Measurements from ENCODE around the gene C11orf54. TPM values are rescaled to one million over a fixed set of nuclear protein-coding genes. Genes with fewer than 3 reads are reported as not detected.

Gene C11orf54
- total RNA-seq (2014; rRNA removed): 9.7 and 18.1 TPM in 2 replicates
- 5.3 TPM for polyA plus RNA-seq (2012)

- DNase-seq (ENCODE audit: low read depth): peak; percentile 97
Measured at GRCh38 chr11:93741094-93741881, at the start of gene C11orf54, which contains the start of gene TAF1D. Gene C11orf54, plus strand, starts transcription at chr11:93741672. Its CDS starts 5,722 bp downstream, at chr11:93747394. Gene TAF1D, minus strand, starts transcription at chr11:93741495. Its CDS starts 2,191 bp downstream, at chr11:93739304.

DNA sequence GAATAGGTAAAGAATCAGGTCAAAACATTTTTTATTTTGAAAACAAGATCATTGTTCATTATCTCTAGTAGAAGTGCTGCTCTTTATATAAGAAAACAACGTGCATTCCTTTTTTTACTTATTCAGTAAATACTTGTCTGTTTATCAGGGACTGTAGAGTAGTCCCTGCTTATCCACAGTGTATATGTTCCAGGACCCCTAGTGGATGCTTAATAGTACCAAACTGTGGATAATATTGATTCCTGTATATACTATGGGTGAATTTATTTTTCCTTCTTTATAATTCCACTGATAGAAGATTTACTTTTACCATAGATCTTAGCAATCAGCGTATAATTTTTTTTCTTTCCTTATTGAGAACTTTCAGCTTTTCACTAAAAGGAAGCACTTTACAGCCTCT, 47.4 kb upstream of the C11orf54 start:
- no peak for DNase-seq (ENCODE audit: low read depth)

DNA sequence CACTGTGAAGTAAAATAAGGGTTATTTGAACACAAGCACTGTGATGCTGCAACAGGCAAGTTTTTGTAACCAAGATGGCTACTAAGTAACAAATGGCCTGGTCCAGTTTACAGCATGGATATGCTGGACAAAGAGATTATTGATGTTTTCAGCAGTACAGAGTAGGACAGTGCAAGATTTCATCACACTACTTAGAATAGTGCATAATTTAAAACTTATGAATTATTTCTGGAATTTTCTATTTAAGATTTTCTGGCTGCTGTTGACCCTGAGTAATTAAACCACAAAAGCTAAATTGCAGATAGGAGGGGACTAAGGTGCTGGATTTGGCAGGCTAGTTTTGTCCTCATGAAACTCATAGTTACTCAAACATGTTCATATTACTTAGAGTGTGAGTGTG, 46.9 kb upstream of the C11orf54 start:
- DNase-seq (ENCODE audit: low read depth): no peak

GRCh38 chr11:93697611-93698010, 43.9 kb upstream of the C11orf54 start:
- no peak for DNase-seq (ENCODE audit: low read depth)

DNA sequence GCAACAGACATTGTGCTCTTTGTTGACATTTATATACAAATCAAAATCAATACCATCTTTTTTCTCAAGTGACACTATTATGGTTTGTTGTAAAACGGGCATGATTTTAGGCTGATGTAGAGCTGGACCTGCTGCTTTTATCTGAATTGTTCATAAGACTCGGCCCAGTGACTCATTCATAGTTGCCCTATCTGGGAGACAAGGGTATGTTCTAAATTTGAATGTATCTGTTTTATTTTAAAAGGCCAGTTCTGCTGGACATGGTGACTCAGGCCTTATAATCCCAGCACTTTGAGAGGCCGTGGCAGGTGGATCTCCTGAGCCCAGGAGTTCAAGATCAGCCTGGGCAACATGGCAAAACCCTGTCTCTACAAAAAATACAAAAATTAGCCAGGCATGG, 40.6 kb upstream of the C11orf54 start:
- peak; percentile 91 for DNase-seq (ENCODE audit: low read depth)

- no peak for DNase-seq (ENCODE audit: low read depth)
Measured at GRCh38 chr11:93704237-93704636, 37.2 kb upstream of the C11orf54 start.

DNA sequence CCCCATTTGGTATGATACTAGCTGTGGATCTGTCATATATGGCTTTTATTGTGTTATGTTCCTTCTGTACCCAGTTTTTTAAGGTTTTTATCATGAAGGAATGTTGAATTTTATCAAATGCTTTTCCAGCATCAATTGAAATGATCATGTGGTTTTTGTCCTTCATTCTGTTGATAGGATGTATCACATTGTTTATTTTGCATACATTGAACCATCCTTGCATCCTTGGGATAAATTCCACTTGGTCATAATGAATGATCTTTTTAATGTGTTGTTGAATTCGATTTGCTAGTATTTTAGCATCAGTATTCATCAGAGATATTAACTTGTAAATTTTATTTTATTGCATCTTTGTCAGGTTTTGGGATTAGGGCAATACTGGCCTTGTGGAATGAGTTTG, 31.2 kb upstream of the C11orf54 start:
- no peak for DNase-seq (ENCODE audit: low read depth)

- no peak for DNase-seq (ENCODE audit: low read depth)
Measured at GRCh38 chr11:93712678-93713077, 28.8 kb upstream of the C11orf54 start.

DNA sequence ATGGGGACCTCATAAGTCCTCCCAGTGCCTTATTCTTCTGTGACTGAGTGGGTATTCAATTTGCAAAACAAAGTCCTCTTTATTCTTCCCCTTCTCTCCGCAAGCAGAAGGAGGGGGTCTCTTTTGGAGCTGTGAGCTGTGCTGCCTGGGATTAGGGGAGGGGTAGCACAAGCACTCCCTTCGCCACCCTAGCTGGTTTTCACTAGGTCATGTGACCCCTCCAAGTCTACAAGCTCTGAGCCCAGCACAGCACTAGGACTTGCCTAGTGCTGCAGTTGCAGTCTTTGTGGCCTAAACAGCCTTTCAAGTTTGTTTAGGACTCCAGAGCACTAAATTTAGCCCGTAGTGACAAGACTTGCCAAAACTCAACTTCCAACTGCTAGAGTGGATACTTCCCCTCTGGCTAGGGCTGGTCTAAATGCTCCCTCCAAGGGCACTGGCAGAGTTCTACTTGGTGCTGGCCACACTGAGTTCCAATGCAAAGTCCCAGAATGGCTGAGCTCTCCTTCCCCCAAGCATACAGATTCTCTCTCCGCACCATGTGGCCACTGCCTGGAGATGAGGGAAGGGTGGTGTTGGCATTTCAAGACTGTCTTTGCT, 25.6 kb upstream of the C11orf54 start:
- no peak for DNase-seq (ENCODE audit: low read depth)

- no peak for DNase-seq (ENCODE audit: low read depth)
Measured at GRCh38 chr11:93717501-93717900, 24.0 kb upstream of the C11orf54 start.

GRCh38 chr11:93718057-93718563, 23.4 kb upstream of the C11orf54 start:
- no peak for DNase-seq (ENCODE audit: low read depth)

DNA sequence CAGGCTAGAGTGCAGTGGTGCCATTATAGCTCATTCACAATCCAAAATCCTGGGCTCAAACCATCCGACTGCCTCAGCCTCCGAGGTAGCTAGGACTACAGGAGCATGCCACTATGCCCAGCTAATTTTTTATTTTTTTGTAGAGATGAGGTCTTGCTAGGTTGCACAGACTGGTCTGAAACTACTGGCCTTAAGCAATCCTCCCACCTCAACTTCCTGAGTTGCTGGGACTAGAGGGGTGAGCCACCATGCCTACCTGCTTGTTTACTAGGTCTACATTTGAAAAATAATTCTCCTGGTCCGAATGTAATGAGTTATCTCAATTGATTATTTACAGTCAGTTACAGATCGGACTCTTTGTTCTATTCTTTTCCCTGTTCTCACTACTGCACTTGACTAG, 22.2 kb upstream of the C11orf54 start:
- no peak for DNase-seq (ENCODE audit: low read depth)

GRCh38 chr11:93720522-93720921, 20.9 kb upstream of the C11orf54 start:
- no peak for DNase-seq (ENCODE audit: low read depth)

DNA sequence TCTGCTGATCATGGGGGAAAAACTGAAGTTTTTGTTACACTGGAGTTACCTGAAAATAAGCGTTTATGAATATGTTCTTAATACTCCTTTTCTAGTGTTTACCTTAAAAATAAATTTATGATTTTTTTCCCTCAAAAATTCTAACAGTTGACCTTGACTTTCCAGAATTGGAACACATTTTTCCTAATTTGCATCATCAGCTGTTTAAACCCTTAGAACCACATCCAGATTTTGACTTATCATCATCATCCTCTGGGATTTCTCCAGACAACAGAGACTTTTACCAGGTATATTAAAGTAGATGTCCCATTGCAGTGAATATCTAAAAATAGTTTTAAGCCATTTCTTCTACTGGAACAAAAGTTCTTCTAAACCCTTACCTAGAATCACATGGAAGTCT, 17.4 kb upstream of the C11orf54 start:
- no peak for DNase-seq (ENCODE audit: low read depth)

- DNase-seq (ENCODE audit: low read depth): peak; percentile 9
Measured at GRCh38 chr11:93727985-93728791, 13.3 kb upstream of the C11orf54 start.

GRCh38 chr11:93728792-93729128, 12.7 kb upstream of the C11orf54 start:
- no peak for DNase-seq (ENCODE audit: low read depth)

DNA sequence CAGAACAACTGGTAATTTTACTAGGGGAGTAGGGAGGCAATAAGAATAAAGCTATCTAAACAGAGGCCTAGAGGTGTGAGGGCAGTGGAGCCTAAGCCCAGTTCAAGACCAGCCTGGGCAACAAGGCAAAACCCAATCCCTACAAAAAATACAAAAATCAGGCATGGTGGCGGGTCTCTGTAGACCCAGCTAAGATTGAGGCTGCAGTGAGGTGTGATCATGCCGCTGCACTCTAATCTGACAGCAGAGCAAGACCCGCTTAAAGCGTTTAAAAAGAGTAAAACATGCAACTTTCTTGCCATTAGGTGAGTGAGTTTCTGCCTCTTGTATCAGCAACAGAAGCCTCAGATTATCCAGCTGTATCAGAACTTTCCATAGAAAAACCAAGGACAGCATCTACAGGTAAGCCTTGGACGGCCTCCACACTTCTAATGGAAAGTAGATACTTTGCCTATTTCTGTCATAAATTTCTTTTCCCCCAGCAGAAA, 12.3 kb upstream of the C11orf54 start:
- DNase-seq (ENCODE audit: low read depth): no peak

DNA sequence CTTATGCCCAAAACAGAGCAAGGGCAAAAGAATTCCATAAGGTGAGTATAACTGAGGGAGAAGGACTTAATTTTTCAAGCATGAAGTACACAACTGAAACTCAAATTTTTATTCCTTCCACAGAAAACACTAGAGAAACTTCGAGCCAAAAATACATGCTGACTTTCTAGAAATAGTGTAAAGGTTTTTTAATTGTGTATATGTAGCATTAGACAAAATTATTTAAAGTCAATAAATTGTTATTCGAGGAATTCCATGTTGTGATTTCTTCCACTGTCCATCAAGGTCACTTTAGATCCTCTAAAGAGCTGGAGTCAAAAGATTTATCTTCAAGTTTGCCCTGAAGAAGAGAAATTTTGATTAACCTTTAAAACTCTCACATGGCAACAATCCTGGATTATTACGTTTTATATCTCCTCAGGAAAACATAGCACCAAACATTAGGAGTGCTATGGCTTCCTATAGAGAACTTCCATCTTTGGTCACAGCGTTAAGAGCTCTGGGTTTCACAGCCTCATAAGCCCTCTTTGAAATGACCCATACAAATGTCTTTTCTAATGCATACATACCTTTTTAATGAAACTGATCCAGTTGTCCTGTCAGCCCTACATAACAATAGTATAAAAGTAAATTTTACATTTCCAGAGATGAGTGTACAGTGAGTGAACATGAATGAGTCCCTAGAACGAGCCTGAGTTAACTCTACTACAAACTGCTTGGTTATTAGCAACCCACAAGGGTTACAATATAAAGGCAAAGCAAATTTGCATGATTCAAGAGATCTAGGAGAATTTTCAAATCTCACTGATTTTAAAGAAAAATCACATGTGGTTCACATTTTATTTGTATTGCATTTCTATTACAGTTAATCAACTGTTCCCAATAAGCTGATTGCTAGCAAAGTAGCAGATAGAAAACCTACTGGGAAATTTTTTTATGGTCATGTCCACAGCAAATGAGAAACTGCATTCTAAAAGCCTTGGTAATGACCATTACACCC, 11.1 kb upstream of the C11orf54 start:
- no peak for DNase-seq (ENCODE audit: low read depth)

DNA sequence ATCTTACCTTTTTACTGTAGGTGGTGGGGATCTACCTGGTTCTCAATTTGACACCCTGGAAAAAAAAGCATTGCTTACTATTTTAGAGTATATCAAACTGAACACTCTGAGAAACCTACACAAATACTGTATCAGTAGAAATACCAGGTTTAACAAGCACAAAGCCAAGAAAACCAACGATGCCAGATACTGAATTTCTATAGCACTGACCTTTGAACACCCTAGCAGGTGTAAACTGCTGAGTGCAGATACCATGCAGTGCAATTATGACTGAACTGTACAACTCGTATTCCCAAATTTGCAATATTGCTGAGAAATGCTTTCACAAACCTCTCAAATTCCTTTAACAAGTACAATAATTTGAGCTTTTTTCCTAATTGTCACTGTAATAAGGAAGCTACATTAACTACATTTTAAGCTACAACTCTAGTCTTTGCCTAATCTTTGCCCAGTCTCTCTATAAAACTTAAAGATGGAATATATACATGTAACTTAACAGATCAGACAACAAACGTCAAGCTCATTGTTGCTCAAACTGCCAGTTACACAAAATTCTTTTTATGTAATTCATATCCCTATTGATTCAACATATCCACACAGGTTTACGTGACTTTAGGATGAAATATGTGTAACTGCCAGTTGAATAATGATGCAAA, 9.1 kb upstream of the C11orf54 start:
- DNase-seq (ENCODE audit: low read depth): no peak

GRCh38 chr11:93733474-93733873, 8.0 kb upstream of the C11orf54 start:
- no peak for DNase-seq (ENCODE audit: low read depth)
